HG02642 (cell line): ENCODE measurements around the gene IGF1R.

ENCODE experiments used
- ATAC-seq: cut with Tn5 transposase; IDR thresholded peaks from one replicate; pipeline ENCODE4 v1.9.1; 2021; ENCODE audit warnings: mild to moderate bottlenecking; ENCODE audit not compliant: unreplicated experiment, poor library complexity

IGF1R gene

DNA sequence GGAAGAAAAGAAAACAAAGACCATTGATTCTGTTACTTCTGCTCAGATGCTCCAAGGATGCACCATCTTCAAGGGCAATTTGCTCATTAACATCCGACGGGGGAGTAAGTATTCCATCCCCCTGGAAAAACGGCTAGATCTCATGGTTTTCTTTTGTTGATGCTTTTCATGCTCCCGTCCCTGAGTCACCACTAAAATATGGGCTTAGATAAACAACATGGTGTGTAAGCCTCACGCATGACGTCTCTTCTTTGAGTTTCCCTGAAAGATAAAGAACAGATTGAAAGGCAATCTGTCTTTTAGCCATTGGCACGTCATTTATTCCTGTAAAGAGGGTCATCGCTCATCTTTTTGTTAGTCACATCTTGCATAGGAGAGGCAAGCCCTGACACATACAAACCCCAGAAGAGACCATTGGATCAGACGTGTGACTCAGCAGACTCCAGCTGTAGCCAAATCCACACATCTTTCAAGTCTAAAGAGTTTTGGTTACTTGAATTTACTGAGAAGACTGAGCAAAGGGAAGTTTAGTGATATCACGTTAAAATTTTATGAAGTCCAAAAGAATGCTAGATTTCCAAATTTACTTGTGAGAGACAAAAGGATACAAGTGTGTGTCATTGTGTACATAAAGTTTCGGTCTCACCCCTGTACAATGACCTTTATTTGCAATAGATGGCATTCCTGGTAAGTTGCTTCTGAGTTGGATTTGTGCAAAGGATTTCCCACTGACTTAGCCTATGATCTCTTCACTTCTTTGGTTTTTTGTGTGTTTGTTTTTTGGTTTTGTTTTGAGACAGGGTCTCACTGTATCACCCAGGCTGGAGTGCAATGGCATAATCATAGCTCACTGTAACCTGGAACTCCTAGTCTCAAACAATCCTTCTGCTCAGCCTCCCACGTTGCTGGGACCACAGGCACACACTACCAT lies 248.7 kb downstream of the IGF1R start:
- no peak for ATAC-seq

DNA sequence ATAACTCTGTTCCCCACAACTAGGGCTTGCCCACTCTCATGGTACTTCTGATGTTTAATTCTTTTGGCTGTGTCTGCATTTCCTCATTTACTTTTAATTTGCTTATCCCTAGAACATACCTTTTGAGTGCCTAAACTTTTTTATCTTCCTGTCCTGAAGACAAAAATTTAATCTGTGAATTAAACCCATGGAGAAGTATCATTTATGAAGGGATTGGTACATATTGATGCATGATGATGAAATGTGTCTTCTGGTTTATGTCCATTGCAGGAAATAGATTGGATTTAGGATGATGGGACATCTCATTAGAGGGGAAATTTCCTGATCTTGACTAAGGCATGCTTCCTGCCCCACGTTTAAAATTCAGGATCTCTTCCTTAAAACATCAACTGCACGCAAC lies 249.8 kb downstream of the IGF1R start:
- ATAC-seq: no peak

DNA sequence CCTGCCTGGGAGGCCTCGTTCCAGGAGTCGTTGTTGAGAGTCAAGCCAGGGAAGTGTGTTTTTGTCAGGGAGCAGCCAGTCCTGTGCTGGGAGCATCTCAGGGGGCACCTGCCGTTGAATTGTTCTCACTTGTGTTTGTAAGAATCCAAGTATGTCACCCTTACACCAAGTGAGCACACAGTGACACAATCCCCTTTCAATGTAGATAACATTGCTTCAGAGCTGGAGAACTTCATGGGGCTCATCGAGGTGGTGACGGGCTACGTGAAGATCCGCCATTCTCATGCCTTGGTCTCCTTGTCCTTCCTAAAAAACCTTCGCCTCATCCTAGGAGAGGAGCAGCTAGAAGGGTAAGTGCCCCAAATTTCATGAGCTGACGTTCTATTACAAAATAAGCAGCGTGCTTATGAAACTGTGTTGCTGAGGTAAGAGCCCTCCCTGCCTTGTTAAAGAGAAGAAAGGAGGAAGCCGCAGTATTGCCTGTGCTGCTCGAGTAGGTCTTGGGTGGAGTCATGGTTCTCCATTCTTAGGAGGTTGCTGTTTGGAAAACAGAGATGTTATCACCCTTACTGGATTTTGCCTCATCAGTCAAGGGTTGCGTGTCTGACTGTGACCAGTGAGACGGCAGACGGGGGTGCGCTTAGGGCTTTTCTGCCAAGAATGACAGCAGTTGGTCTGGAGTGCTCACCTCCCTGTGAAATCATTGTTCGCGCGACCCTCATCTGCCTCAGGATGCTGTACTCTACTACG lies 251.1 kb downstream of the IGF1R start:
- ATAC-seq: no peak

DNA sequence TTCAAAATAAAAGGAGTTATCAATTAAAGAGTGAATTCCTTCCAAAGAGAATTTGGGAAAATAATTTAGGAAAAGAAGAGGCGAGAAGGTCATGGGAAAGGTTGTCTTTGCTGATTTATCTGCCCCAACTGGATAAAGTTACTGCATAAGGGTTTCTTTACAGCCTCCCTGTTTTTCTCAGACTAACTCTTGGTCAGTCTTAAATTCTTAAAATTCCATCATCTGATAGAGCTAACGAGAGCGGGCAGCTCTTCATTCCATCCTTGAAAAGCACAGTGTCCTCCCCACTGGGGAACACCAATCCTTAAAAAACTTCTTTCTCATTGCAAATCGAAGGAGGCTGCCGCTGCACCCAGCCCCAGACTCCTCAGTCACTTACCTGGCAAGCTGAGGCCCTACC lies 252.0 kb downstream of the IGF1R start:
- no peak for ATAC-seq

DNA sequence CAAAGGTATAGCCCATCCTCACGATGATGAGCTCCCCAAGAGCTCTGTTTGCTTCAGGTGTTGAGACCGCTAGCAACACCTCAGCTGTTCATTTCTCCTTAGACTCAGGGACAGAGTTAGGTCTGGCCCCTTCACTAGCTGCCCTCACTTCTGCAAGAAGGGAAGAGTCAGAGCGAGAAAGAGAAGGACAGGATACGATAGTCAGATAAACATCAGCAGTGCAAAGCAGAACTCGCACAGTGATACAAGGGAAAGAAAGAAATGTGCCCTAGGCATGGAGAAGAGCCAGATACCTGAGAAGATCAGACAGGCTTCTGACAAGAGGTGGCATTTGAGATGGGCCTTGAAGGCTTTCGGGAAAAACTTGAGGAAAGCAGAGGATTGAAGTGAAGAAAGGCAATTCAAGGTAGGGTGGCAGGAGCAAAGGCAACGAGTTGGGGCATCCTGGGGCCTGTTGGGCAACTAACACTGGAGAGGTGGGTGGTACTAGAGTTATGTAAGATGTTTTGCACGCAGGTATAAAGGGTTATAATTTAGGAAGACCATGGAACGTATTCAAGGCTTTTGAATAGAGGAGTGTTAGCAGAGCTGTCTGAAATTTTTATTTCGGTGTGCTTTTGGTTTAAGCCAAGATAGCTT lies 253.2 kb downstream of the IGF1R start:
- ATAC-seq: no peak

DNA sequence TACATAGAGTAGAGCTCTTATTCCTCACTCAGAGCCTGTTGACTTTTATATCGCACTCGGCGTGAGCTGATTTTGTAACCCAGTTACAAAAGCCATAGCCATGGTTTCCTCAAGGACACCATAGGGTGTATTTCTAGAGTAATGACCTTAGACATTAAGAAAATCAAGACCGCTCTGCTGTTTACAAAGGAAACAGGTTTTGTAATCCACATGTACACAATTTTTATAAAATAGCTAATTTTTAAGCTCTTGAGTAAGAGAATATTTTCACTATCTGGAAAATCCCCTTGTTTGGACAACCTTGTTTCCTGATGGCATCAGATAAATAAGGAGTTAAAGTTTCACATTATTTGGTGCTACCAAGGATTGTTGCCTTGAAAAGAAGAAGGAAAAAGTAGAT lies 254.6 kb downstream of the IGF1R start:
- no peak for ATAC-seq

DNA sequence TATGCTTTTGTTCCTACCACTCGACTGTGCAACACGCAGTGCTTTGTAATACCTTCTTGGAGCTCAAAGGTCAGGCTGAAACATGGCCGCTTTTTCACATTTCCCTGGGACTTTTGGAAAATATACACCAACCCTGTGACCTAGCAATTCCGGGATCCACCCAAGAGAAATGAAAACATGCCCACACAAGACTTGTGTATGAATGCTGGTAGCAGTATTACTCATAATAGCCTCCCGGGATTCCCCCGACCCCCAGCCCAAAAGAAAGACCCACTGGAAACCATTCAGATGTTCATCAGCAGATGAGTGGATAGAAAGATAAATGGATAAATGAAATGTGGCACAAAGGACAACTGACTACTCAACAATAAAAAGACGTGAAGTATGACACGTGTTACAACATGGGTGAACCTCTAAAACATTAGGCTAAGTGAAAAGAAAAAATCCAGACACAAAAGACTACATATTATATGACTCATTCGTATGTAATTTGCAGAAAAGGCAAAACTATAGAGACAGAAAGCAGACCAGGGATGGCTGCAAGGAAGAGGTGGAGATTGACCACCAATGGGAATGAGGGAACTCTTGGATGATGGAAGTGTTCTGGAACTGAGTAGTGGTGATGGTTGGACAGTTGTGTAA lies 255.2 kb downstream of the IGF1R start:
- ATAC-seq: no peak

DNA sequence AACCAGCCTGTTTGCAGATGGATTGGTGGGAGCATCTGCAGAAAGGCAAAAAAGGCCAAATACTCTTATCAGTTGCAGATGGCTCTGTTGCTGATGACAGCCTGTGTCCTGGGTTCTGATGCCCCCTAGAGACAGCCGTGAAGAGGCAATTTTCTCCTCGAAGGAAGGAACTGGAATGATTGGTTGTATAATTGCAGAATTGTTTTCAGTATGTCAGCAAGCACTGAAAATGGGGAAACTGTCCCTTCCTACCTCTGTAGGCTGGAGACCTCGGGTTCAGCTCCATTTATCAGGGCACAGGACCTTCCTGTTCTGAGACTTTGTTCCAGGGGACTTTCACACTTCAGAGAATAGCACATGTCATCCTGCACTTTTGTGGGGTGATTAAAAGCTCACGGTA lies 256.2 kb downstream of the IGF1R start:
- peak; percentile 48 for ATAC-seq

DNA sequence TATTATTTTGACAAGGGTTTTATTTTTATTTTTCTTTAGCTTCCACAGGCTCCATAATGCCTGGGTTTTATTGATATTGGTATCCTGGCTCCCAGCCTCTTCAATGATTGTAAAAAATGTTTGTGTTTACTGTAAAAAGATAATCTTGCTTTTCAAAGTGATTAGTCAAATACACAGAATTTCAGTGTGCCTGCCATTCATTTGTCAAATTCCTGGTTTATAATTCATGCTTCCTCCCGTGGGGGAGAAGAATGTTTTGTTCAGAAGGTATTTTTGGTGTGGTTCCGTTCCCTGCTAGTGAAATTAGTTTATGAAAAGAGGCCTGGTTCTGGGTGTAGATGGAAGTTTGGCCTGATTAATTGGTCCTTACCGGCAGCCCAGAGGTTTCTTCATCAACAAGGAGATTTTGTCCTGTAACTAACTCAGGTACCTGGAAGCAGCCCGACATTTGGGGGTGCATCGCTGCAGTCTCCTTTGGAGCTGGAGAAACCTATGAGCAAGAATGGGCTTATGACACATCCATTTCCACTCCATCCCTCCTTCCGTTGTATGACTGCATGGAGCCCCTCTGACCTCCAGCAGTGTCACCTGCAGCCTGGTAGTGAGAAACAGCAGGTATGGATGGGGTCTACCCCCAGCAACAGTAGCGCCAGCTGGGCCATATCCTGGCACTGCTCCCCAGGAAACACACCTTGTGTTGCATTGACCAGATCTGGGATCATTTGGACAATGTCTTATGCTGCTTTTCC lies 257.8 kb downstream of the IGF1R start:
- no peak for ATAC-seq

DNA sequence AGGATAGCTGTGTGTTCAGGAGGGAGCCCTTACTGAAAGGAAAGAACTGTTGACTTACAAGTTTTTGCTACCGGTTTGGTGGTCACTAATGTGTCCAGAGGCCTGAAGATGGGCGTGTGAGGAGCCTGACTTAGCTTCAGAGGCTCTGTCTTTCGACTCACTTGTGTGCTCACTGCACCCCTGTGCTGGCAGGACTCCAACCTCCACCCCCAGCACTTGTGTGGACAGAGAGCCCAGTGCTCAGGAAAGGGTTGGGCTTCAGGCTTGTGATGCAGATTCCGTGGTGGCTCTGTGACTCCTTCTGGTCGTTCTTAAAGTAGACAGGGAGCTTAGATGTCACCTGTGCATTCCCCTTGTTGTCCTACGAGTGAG lies 258.4 kb downstream of the IGF1R start:
- ATAC-seq: no peak

DNA sequence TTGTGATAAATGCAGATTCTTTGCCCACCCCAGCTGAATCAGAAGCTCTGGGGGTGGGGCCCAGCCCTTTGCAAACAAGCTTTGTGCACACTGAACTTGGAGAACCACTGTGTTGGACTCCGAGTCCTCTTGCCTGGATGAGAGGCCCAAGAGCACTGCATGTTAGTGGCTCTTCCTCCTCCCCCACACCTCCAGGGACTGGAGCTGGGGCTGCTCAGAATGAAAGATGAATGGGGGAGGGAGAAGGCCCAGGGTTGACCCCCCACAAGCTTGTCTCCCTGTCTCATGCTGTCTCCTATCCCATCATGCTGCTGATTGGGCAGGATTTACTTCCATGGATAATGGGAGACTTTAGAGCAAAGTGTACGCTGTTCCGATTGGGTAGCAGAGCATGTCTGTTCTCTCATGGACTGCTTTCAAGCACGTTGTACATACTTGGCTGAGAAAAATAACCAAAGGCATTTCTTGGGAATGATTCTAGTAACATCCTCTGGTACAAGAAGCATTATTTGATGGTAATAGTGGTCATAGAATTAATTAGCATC lies 259.7 kb downstream of the IGF1R start:
- no peak for ATAC-seq

DNA sequence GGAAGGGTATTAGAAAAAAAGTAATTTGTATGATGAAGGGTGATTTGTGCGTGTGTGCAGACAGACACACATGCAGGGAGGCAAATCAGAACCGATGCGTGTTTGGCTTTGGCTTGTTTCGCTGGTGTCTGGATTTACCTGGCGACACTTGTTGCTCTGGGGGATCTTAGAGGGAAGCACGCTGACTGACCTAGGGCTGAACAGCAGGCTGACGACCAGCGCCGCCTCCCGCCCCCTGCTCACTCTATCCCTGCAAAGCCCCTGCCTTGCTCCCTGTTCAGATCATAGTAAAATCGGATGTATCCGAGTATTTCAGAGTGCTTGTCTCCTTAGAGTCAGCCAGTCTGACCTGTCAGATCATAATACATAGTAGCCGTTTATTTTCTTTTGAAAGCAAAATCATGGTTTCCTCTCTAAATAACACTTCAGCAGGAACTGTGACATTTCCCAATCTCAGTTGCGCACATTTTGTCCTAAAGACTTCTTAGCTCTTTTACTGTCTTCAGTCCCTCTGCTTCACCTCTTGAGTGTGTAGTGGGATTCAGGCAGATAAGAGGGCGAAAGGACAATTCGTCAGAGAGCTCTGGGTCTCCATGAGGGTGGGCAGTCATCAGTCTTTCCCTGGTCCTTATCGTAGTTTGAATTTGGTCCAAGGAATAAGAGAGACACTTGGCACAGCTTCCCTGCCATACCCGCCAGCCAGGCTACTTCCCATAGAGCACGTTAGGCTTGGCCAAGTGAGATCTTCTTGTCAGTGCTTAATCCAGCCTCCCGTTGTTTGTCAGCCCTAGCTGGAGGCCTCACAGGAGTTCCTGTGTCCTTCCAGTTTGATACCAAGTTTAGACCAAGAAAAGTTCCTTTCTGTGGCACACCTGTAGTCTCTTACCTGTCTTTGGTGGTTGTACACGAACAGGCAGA lies 261.9 kb downstream of the IGF1R start:
- ATAC-seq: no peak

DNA sequence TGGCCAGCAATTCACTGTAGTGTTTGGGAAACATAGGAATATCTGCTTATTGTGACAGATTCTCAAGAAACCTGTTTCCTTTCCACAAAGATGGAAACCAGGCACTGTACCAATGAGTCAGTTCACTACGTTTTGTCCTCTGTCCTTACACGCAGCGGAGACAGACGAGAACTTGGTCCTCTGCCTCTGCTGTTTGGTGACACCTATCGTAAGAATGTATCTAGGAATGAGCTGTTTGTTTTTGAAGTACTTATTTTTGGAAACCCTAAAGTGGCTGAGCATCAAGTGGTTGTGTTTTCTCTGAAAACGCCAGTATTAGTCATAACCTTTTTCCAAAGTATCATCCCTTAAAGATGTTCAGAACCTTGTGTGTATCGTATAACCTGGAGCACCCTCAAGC lies 266.3 kb downstream of the IGF1R start:
- no peak for ATAC-seq

DNA sequence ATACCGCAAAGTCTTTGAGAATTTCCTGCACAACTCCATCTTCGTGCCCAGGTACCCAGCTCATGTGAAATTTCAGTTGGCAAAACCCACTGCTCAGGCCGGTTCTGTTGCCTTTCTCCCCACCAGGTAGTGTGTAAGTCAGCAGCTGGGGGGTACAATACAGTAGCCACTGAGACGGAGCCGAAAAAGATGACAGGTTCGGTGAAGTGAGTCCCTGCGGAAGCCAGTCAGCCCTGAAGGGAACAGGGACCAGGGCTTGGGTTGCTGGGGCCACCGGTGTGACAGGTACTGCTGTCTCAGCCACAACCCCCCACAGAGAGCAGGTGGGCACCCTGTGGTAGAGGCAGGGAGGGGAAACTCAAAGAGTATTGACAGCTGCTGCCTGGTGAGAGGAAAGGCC lies 268.5 kb downstream of the IGF1R start:
- no peak for ATAC-seq

DNA sequence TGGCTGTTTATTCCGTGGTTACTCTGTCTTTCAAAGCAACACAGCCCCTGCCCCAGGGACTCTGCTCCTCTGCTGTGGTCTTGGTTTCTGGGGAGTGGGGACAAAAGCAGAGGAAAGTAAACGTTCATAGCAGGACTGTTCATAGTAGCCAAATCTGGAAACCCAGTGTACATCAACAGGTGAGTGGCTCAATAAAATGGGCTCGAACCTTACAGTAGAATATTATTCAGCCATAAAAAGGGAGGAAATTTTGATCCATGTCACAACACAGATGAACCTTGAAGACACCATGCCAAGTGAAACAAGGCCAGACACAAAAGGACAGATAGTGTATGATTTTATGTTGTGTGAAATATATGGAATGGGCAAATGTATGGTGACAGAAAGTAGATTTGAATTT lies 269.1 kb downstream of the IGF1R start:
- ATAC-seq: no peak

DNA sequence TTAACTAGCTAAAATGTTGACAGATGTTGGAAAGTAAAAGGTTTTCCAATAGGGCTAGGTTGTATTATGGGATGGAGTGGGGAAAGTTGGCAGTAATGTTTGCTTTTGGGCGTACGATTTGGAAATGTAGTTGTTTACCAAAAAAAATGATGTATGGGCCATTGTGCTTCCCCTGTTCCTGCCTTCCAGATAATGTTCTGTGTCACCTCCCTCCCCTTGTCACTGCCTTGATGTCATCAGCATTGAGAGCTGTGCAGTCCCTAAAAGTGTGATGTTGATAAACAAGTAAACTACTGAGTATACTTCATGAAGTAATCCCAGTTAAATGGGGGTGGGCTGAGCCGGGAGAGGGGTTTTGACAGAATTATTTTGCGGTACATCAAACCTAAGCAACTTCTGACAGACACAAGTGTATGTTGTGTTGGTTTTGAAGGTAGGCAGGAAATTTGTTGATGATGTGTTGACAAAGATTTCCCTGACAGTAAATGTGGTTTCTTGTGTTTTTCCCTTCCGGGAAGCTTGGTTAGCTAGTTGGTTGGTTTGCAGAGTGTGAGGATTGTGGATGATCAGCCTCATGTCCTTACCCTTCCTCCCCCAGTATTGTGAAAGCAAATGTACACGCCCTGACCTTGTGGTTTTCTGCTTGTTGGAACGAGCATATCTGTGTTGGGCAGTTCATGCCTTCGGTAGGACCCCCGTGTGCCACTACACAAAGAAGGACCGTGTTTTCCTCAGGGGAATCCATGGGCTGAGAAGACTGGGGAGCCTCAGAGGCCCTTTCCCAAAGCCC lies 271.9 kb downstream of the IGF1R start:
- no peak for ATAC-seq

DNA sequence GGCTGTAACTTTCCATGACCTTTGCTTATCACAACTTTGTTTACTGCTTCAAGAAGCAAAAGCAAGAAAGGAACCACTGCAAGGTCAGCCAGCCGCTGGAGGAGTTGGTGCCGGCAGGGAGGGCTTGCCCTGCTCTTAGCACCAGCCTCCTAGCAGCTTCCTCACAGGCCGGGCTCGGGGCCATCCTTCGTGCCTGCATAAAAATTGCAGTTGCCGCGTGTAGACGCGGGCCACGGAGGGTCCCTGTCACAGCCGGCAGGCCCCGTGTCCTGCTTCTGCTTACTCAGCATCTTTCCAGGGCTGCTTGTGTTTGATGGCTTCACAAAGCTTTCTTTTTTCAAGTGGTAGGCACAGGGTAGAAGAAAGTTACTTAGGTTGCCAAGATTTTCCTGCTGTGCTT lies 274.8 kb downstream of the IGF1R start:
- no peak for ATAC-seq

DNA sequence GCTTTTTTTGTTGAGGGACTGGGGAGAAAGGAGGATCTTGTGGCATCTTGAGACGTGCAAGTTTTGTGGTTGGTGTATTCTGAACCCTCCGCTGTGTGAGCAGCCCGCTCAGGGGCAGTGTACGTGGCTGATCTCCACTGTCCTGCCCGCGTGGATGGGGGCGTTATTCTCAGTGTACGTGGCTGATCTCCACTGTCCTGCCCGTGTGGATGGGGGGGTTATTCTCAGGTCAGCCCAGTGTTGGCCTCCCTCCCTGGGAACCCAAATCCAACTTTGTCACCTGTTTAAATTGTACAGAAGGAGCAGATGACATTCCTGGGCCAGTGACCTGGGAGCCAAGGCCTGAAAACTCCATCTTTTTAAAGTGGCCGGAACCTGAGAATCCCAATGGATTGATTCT lies 275.2 kb downstream of the IGF1R start:
- ATAC-seq: no peak
